ENCODE measurements around the gene LMNTD1. TPM values are rescaled to one million over a fixed set of nuclear protein-coding genes. Genes with fewer than 3 reads are reported as not detected.

LMNTD1 gene
- total RNA-seq, 2 donors from 2014 or later = not detected

DNA sequence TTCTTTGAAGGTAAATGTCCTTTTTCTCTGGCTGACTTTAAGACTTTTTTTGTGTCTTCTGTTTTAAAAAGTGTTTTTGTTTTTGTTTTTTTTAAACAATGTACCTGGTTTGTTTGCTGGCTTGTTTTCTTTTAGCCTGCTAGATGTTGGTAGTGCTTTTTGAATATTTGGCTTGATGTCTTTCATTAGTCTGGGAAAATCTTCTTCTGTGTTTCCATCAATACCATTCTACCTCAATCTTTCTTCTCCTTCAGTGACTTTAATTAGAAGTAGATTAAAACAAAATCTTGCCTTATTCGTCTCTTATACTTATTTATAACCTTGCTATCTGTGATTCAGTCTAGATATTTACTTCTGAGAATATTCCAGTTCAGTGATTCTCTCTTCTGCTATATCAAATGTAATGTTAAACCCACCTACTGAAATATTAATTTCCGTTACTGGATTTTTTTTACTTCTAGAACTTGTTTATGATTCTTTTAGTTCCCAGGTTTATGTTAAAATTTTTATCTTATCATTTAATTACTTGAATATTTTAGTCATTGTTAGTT lies 21.5 kb downstream of the LMNTD1 start:
- no peaks in the 10 kb centered on the region for H3K9me3 ChIP-seq (ENCODE audit: control insufficient read depth, low read length, poor library complexity, severe bottlenecking)
- no peaks in the 10 kb centered on the region for H3K36me3 Mint-ChIP-seq (ENCODE audit: low read depth)
- ATAC-seq = no peak
- H3K27me3 Mint-ChIP-seq = peaks cover 11% of the 10 kb centered on the region
- no peak for DNase-seq
- H3K4me3 Mint-ChIP-seq = no peak overlapping the region
- no peak overlapping the region for H3K27ac Mint-ChIP-seq
- H3K4me1 Mint-ChIP-seq = no peaks in the 10 kb centered on the region

DNA sequence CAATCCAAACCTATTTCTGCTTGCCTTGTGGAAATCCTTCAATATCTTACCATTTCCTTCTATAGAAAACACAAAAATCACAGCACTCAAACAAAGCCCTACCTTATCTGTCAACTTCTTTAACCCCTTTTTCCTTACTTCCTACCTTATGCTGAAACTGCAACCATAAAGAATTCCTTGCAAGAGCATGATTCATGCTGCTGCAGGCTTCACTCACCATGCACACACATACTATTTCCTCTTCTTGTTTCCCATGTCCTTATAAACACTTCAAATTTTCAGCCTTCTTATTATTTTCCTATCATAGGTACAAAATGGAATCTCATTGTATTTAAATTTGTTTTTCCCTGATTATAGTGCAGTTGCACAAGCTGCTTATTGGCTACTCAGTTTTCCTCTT lies 23.3 kb downstream of the LMNTD1 start:
- H3K27me3 Mint-ChIP-seq = peaks cover 11% of the 10 kb centered on the region
- H3K36me3 Mint-ChIP-seq (ENCODE audit: low read depth) = no peaks in the 10 kb centered on the region
- H3K27ac Mint-ChIP-seq = no peak overlapping the region
- no peaks in the 10 kb centered on the region for H3K4me1 Mint-ChIP-seq
- H3K4me3 Mint-ChIP-seq = no peak overlapping the region
- DNase-seq (no peak), ATAC-seq (no peak)
- H3K9me3 ChIP-seq (ENCODE audit: control insufficient read depth, low read length, poor library complexity, severe bottlenecking) = no peaks in the 10 kb centered on the region

DNA sequence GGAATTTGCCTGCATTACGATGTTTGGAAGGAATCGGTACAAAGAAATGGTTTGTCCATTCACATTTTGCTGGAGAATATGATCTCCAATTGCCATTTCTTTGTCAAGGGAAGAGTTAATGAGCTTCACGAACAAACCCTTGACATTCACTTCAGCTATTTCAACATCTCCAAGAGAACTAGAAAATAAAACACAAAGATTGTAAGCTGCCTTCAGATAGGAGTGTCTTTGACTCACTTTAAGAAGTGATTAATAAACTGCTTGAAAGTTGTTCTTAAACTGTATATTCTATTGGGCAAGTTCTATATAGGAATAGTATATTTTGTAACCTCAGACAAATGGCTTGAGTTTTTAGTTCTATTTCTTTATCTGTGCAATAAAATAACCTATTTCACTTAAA lies 26.3 kb downstream of the LMNTD1 start:
- Mint-ChIP-seq H3K4me3 (no peak overlapping the region), H3K4me1 (no peaks in the 10 kb centered on the region), H3K36me3 (ENCODE audit: low read depth) (no peaks in the 10 kb centered on the region), H3K27me3 (no peaks in the 10 kb centered on the region), H3K27ac (no peak overlapping the region)
- DNase-seq (no peak), ATAC-seq (no peak)
- H3K9me3 ChIP-seq (ENCODE audit: control insufficient read depth, low read length, poor library complexity, severe bottlenecking) = no peaks in the 10 kb centered on the region

DNA sequence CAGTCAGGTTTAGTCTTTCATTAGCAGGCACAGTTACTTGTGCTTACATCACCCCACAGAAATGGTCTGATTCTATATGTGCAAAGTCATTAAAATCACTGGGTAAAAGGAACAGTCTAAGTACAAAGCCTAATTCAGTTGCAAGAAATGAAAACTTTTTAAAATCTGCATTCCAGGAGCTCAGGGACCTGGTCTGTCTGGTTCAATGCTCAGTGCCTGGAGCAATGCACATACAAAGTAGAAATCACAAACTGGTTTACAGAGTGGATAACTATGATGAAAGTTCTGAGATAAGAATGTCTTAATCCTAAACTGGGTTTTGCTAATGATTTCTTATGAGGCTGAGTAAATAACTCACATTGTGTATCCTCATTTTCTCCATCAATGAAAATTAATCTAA lies 28.7 kb downstream of the LMNTD1 start:
- Mint-ChIP-seq H3K4me3 (no peak overlapping the region), H3K4me1 (no peaks in the 10 kb centered on the region), H3K27ac (no peak overlapping the region), H3K27me3 (peaks cover 8% of the 10 kb centered on the region), H3K36me3 (ENCODE audit: low read depth) (no peaks in the 10 kb centered on the region)
- DNase-seq (no peak), ATAC-seq (no peak)
- H3K9me3 ChIP-seq (ENCODE audit: control insufficient read depth, low read length, poor library complexity, severe bottlenecking) = no peaks in the 10 kb centered on the region

DNA sequence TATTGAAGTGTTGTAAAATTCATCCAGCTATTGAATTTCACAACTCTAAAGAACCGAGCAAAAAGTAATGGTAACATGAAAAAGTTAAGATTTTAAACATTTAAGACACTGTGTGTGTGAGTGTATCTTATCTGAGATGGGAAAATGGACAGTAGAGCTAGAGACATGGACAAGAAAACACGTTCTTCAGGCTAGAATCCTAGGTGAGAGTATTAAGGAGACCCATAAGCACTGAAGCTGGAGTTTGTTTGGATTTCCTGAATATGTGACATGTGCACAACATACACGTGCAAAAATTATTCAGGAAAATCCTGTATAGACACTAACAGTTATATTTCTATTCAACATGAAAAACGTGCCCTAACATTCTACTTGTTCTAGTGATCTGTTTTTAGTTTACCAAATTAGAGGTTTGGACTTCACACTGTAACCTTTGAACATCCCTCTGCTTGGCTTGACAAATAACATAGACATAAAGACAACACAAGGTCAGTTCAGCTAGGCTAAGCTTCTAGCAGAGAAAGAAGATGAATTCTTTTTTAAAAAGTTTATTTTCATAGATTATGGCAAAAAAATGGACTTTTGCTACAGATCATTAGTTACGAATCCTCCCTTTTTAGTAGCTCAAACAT lies 31.3 kb downstream of the LMNTD1 start:
- no peak overlapping the region for H3K4me3 Mint-ChIP-seq
- no peak for ATAC-seq
- no peaks in the 10 kb centered on the region for H3K9me3 ChIP-seq (ENCODE audit: control insufficient read depth, low read length, poor library complexity, severe bottlenecking)
- H3K4me1 Mint-ChIP-seq = no peaks in the 10 kb centered on the region
- no peaks in the 10 kb centered on the region for H3K36me3 Mint-ChIP-seq (ENCODE audit: low read depth)
- no peak overlapping the region for H3K27ac Mint-ChIP-seq
- no peak for DNase-seq
- peaks cover 8% of the 10 kb centered on the region for H3K27me3 Mint-ChIP-seq

DNA sequence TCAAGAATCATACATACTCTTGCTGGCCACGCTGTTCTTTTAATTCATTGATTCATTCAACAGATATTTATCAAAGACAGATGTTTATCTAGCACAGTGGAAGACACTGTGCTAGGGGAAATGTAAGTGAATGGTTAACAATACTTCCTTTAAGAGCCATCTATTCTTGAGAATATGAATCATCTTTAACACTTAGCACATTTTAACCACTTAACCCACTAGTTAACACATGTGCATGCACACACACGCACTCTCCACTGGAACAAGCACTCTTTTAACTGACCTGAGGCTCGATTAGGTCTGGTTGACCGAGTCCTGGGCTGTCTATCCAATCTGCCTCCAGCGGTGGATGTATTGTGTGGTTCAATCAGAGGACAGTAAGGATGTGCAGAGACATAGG lies 34.6 kb downstream of the LMNTD1 start:
- no peak for ATAC-seq
- DNase-seq = no peak
- H3K36me3 Mint-ChIP-seq (ENCODE audit: low read depth) = no peaks in the 10 kb centered on the region
- no peak overlapping the region for H3K4me3 Mint-ChIP-seq
- H3K4me1 Mint-ChIP-seq = no peaks in the 10 kb centered on the region
- H3K27ac Mint-ChIP-seq = no peak overlapping the region
- H3K27me3 Mint-ChIP-seq = peaks cover 8% of the 10 kb centered on the region
- no peaks in the 10 kb centered on the region for H3K9me3 ChIP-seq (ENCODE audit: control insufficient read depth, low read length, poor library complexity, severe bottlenecking)

DNA sequence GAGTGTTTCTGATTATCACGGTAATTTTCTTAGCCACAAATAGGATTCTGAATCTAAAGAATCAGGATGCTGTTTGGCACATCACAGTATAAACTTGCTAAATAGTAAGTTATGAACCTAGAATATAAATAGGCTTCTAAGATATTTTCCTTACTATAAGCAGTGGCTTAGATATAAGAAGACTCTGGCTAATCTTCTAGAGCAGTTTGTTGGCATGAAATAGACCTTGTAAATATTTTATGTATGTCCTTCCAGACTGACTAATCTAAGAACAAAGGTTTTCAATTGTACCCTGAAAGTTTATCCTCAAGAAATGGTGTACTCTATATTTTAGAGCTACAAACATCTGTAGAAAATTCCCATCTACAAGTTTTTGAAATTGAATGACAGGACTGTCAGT lies 48.3 kb downstream of the LMNTD1 start:
- ATAC-seq (no peak), DNase-seq (no peak)
- peaks cover 22% of the 10 kb centered on the region for H3K27me3 Mint-ChIP-seq
- H3K4me3 Mint-ChIP-seq = no peak overlapping the region
- no peaks in the 10 kb centered on the region for H3K4me1 Mint-ChIP-seq
- H3K9me3 ChIP-seq (ENCODE audit: control insufficient read depth, low read length, poor library complexity, severe bottlenecking) = no peaks in the 10 kb centered on the region
- H3K36me3 Mint-ChIP-seq (ENCODE audit: low read depth) = no peaks in the 10 kb centered on the region
- no peak overlapping the region for H3K27ac Mint-ChIP-seq

DNA sequence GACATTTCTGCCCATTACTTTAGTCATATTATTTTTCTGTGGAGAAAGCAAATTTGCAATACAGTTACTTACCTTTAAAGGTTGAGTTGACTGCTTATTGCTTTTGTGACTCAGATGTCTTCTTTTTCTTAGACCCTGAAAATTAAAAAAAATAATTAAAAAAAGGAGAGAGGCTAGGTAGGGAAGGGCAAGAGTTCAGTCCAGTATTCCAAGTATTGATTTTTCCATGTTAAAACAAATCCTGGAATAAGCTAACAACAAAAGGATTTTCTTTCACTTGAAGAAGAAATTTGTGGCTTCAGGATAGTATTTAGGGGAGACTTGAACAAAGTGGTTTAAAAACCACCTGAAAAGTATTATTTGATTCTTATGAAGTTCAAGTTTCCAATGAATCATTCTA lies 49.4 kb downstream of the LMNTD1 start:
- no peak for ATAC-seq
- no peak for DNase-seq
- Mint-ChIP-seq H3K27me3 (peaks cover 26% of the 10 kb centered on the region), H3K27ac (no peak overlapping the region), H3K4me3 (no peak overlapping the region), H3K4me1 (no peaks in the 10 kb centered on the region), H3K36me3 (ENCODE audit: low read depth) (no peaks in the 10 kb centered on the region)
- no peaks in the 10 kb centered on the region for H3K9me3 ChIP-seq (ENCODE audit: control insufficient read depth, low read length, poor library complexity, severe bottlenecking)

DNA sequence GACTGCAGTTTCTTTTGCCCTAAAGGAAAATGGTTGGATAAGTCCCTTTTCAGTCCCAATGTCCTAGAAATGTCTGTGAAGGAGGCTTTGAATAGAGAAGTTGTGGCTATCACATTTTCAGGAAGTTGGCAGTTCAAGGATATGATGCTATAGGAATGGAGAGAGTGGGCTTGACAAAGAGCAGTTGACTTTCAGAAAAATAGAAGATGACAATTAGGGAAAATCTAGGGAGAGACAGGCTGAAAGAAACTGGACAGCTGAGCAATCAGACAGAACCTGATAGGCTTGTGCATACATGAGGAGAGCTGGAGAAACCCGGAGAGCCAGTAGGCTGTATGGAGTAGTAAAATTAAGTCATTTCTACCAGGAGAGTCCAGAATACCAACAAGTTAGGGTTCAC lies 50.5 kb downstream of the LMNTD1 start:
- Mint-ChIP-seq H3K36me3 (ENCODE audit: low read depth) (no peaks in the 10 kb centered on the region), H3K27ac (no peak overlapping the region), H3K27me3 (peaks cover 26% of the 10 kb centered on the region), H3K4me3 (no peak overlapping the region), H3K4me1 (no peaks in the 10 kb centered on the region)
- H3K9me3 ChIP-seq (ENCODE audit: control insufficient read depth, low read length, poor library complexity, severe bottlenecking) = no peaks in the 10 kb centered on the region
- no peak for DNase-seq
- no peak for ATAC-seq

DNA sequence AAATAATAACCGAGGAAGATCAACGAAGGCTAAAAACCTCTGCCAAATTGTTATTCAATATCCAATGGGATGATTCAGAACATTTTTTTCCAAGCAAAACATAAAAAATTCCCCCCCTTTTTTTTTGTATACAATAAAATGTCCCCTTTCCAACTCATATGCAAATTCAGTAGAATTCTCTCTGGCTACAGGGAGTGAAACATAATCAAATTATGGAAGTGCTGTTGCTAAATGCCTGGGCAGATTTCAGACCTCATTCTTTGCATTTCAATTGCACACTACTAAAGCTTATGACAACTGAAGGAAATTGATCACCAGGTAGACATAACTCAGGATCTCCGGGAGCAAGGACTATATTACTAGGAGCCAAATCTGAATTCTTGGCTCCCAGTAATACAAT lies 51.0 kb downstream of the LMNTD1 start:
- Mint-ChIP-seq H3K4me1 (no peaks in the 10 kb centered on the region), H3K4me3 (no peak overlapping the region), H3K36me3 (ENCODE audit: low read depth) (no peaks in the 10 kb centered on the region), H3K27ac (no peak overlapping the region), H3K27me3 (peaks cover 26% of the 10 kb centered on the region)
- DNase-seq = no peak
- ATAC-seq = no peak
- no peaks in the 10 kb centered on the region for H3K9me3 ChIP-seq (ENCODE audit: control insufficient read depth, low read length, poor library complexity, severe bottlenecking)

DNA sequence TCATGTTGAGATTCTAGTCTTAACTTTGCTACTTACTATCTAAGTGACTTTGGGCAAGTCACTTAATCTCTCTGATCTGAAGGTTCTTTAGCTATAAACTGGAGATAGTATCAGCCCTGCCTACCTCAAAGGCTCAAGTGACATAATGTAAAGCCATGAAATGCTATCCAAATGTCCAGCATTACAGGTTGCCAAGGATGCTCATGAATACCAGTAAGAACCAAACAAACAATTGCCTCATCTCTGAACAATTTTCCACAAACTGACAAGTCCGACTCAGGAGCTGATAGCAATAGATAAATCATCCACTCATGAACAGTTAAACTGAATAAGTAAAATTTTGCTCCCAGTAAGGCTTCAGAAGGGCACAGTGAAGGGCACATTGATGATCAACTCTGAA lies 51.5 kb downstream of the LMNTD1 start:
- H3K27ac Mint-ChIP-seq = no peak overlapping the region
- H3K36me3 Mint-ChIP-seq (ENCODE audit: low read depth) = no peaks in the 10 kb centered on the region
- DNase-seq (no peak), ATAC-seq (no peak)
- H3K4me1 Mint-ChIP-seq = no peaks in the 10 kb centered on the region
- H3K9me3 ChIP-seq (ENCODE audit: control insufficient read depth, low read length, poor library complexity, severe bottlenecking) = no peaks in the 10 kb centered on the region
- H3K27me3 Mint-ChIP-seq = peaks cover 26% of the 10 kb centered on the region
- no peak overlapping the region for H3K4me3 Mint-ChIP-seq

DNA sequence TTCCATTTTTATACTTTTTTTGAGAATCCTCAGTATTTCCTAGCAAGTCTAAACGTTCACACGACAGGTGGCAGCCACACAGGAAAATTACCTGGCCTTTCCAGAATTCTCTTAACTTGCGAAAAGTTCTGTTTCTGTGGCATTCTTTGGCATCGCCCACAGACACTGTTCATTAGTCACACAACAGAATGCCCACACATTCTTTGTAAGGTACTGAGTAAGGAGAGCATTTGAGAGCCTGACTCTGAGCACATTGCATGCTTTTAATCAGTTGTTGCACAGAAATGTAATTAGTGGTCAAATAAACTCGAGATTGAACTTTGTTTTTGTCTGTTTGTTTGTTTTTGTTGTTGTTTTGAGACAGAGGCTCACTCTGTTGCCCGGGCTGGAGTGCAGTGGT lies 52.4 kb downstream of the LMNTD1 start:
- H3K4me3 Mint-ChIP-seq = no peak overlapping the region
- no peaks in the 10 kb centered on the region for H3K9me3 ChIP-seq (ENCODE audit: control insufficient read depth, low read length, poor library complexity, severe bottlenecking)
- no peaks in the 10 kb centered on the region for H3K4me1 Mint-ChIP-seq
- no peaks in the 10 kb centered on the region for H3K36me3 Mint-ChIP-seq (ENCODE audit: low read depth)
- H3K27me3 Mint-ChIP-seq = peaks cover 26% of the 10 kb centered on the region
- DNase-seq = no peak
- no peak for ATAC-seq
- H3K27ac Mint-ChIP-seq = no peak overlapping the region

DNA sequence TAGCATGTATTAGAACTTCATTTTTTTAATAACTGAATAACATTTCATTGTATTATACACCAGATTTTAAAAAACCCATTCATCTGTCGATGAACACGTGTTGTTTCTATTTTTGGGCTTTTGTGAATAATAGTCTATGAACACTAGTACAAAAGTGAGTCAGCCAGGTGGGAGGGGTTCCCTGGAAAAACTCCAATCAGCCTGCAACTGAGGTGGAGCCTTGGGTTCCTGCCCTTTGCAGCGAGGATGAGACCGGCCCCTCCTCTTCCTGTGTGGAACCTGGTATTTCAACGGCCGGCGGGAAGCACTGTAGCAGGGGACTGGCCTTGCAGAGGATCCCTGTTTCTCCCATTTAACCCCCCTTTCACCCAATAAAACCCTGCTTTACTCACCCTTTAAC lies 56.1 kb downstream of the LMNTD1 start:
- Mint-ChIP-seq H3K4me1 (no peaks in the 10 kb centered on the region), H3K27me3 (peaks cover 35% of the 10 kb centered on the region), H3K27ac (no peak overlapping the region), H3K4me3 (no peak overlapping the region), H3K36me3 (ENCODE audit: low read depth) (no peaks in the 10 kb centered on the region)
- DNase-seq (no peak), ATAC-seq (no peak)
- H3K9me3 ChIP-seq (ENCODE audit: control insufficient read depth, low read length, poor library complexity, severe bottlenecking) = no peaks in the 10 kb centered on the region

DNA sequence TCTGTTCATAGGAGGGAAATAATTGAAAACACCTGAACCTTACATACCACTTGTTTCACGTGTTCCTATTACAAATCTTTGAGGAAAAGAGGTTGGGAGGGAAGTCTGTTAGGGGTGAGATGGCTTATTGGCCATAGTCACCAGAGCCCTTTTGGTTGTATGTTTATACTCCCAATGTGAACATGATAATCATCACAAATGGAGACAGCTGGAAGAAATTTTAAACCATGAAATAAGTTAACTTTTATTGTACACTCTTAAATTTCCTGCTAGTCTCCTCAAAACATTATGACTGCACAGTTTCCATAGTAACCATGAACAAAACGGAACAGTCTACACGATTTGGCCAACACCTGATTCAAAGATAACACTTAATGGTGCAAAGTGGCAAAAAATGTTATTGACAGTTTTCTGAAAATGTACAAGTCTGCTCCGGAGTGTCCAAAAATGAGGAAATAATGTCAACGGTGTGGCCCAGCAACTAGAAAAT lies 56.9 kb downstream of the LMNTD1 start:
- Mint-ChIP-seq H3K4me1 (no peaks in the 10 kb centered on the region), H3K27me3 (peaks cover 26% of the 10 kb centered on the region), H3K27ac (no peak overlapping the region), H3K4me3 (no peak overlapping the region), H3K36me3 (ENCODE audit: low read depth) (no peaks in the 10 kb centered on the region)
- DNase-seq (no peak), ATAC-seq (no peak)
- H3K9me3 ChIP-seq (ENCODE audit: control insufficient read depth, low read length, poor library complexity, severe bottlenecking) = no peaks in the 10 kb centered on the region

Measured in T-helper 17 cell (primary cell).